ENCODE results near the gene PLA2G3.
A peak's percentile ranks its signal among the peaks of the same experiment; 100 is the strongest.

PLA2G3 gene

GRCh38 chr22:31139866-31140716, at the start of gene PLA2G3:
Gene PLA2G3, minus strand, starts transcription at chr22:31140508. Its CDS starts 154 bp downstream, at chr22:31140354.
- DNase-seq, result no peak

GRCh38 chr22:31187627-31188026, 47.3 kb upstream of the PLA2G3 start:
- no peak for DNase-seq

- DNase-seq, result no peak
These were observed 44.7 kb upstream of the PLA2G3 start for GRCh38 chr22:31185056-31185455.

- no peak for DNase-seq
These were observed 43.7 kb upstream of the PLA2G3 start for GRCh38 chr22:31184015-31184414.

- DNase-seq, result no peak
These were observed 39.0 kb upstream of the PLA2G3 start for GRCh38 chr22:31179345-31179744.

GRCh38 chr22:31178859-31179258, 38.6 kb upstream of the PLA2G3 start:
- DNase-seq, result no peak

- no peak for DNase-seq
These were observed 37.3 kb upstream of the PLA2G3 start for GRCh38 chr22:31177420-31178162.

GRCh38 chr22:31176923-31177322, 36.6 kb upstream of the PLA2G3 start:
- no peak for DNase-seq

- no peak for DNase-seq
These were observed 33.3 kb upstream of the PLA2G3 start for GRCh38 chr22:31173386-31174145.

GRCh38 chr22:31171734-31172133, 31.4 kb upstream of the PLA2G3 start:
- DNase-seq, result peak; percentile 3

- no peak for DNase-seq
These were observed 30.7 kb upstream of the PLA2G3 start for GRCh38 chr22:31170971-31171370.

- DNase-seq, result no peak
These were observed 21.9 kb upstream of the PLA2G3 start for GRCh38 chr22:31162015-31162765.

GRCh38 chr22:31161386-31161785, 21.1 kb upstream of the PLA2G3 start:
- no peak for DNase-seq

- peak; percentile 16 for DNase-seq
These were observed 20.1 kb upstream of the PLA2G3 start for GRCh38 chr22:31160328-31160978.

GRCh38 chr22:31155422-31155821, 15.1 kb upstream of the PLA2G3 start:
- DNase-seq, result no peak

- no peak for DNase-seq
These were observed 14.7 kb upstream of the PLA2G3 start for GRCh38 chr22:31154975-31155374.

- DNase-seq, result no peak
These were observed 13.0 kb upstream of the PLA2G3 start for GRCh38 chr22:31153357-31153756.

GRCh38 chr22:31151872-31152271, 11.6 kb upstream of the PLA2G3 start:
- DNase-seq, result no peak

- no peak for DNase-seq
These were observed 10.3 kb upstream of the PLA2G3 start for GRCh38 chr22:31150615-31151014.

GRCh38 chr22:31148953-31149627, 8.8 kb upstream of the PLA2G3 start:
- DNase-seq, result peak; percentile 38

GRCh38 chr22:31148488-31148887, 8.2 kb upstream of the PLA2G3 start:
- DNase-seq, result no peak

All from CD4-positive, alpha-beta T cell treated with Interleukin-21 for 1 hour (primary cell).